HepG2 (cell line): Measurements from ENCODE around the gene ZFP36L2. TPM values are rescaled to one million over a fixed set of nuclear protein-coding genes. Genes with fewer than 3 reads are reported as not detected.
A peak's percentile ranks its signal among the peaks of the same experiment; 100 is the strongest.

Experiments
- AHR ChIP-seq: IDR thresholded peaks from 2 replicates; pipeline ENCODE4 v1.6.1; 2018; ENCODE audit warnings: missing genetic modification reagents, missing compliant biosample characterization
- EED ChIP-seq: sonication (generic); formaldehyde crosslinking; IDR thresholded peaks from 2 replicates; pipeline ENCODE4 v1.5.0; 2020; ENCODE audit warnings: mild to moderate bottlenecking, missing genetic modification reagents
- EP300 ChIP-seq, 3 experiments: sonication (generic) in 1 of 3; formaldehyde crosslinking in 1 of 3; IDR thresholded peaks; 2 replicates each; pipeline versions ENCODE4 v1.5.1 to v1.6.1; 2011 to 2020; ENCODE audit warnings: low read depth in 2 of 3, low read length in 2 of 3, borderline replicate concordance in 1 of 3, improper control_type of control experiment in 1 of 3, mild to moderate bottlenecking in 1 of 3, missing genetic modification reagents in 1 of 3, moderate library complexity in 1 of 3
- HMGXB4 ChIP-seq, 2 experiments: sonication (generic) in 1 of 2; formaldehyde crosslinking in 1 of 2; IDR thresholded peaks; 2 replicates each; pipeline versions ENCODE4 v1.4.0 to v1.6.1; 2018 to 2020; ENCODE audit warnings: missing genetic modification reagents in 2 of 2, borderline replicate concordance in 1 of 2, low read depth in 1 of 2, mild to moderate bottlenecking in 1 of 2, missing biosample characterization in 1 of 2
- NCOA5 ChIP-seq: sonication (generic); formaldehyde crosslinking; IDR thresholded peaks from 2 replicates; pipeline ENCODE4 v1.4.0; 2020; ENCODE audit warnings: missing genetic modification reagents
- PATZ1 ChIP-seq: sonication (generic); formaldehyde crosslinking; IDR thresholded peaks from 2 replicates; pipeline ENCODE4 v1.4.0; 2020; ENCODE audit warnings: missing genetic modification reagents
- POLR2A ChIP-seq, 2 experiments: IDR thresholded peaks; 2 replicates each; pipeline ENCODE4 v1.6.1; 2011; ENCODE audit warnings: low read depth in 2 of 2, low read length in 2 of 2, mild to moderate bottlenecking in 1 of 2, moderate library complexity in 1 of 2; ENCODE audit not compliant: insufficient read depth in 1 of 2
- POLR2G ChIP-seq: fragments of 200-400 bp; formaldehyde crosslinking; IDR thresholded peaks from 2 replicates; pipeline ENCODE4 v1.6.1; 2018; ENCODE audit warnings: mild to moderate bottlenecking, low read depth, low read length, moderate library complexity
- RBM22 ChIP-seq: fragments of 200-400 bp; formaldehyde crosslinking; optimal IDR thresholded peaks from 2 replicates; pipeline ENCODE3; 2017; ENCODE audit warnings: mild to moderate bottlenecking, low read length, moderate library complexity
- SATB2 ChIP-seq: sonication (generic); formaldehyde crosslinking; IDR thresholded peaks from 2 replicates; pipeline ENCODE4 v1.5.0; 2020; ENCODE audit warnings: missing genetic modification reagents
- SIN3A ChIP-seq: IDR thresholded peaks from 2 replicates; pipeline ENCODE4 v1.6.1; 2011; ENCODE audit warnings: low read depth, mild to moderate bottlenecking, control low read depth, low read length, borderline replicate concordance
- SIN3B ChIP-seq: fragments of 150-350 bp; IDR thresholded peaks from 2 replicates; pipeline ENCODE4 v1.6.1; 2014; ENCODE audit warnings: low read length
- SKI ChIP-seq: fragments of 450-650 bp; IDR thresholded peaks from one replicate; pipeline ENCODE4 v1.6.1; 2018; ENCODE audit warnings: mild to moderate bottlenecking; ENCODE audit not compliant: partially characterized antibody
- TBX3 ChIP-seq: fragments of 450-650 bp; IDR thresholded peaks from 2 replicates; pipeline ENCODE4 v1.6.1; 2017; ENCODE audit warnings: antibody characterized with exemption, mild to moderate bottlenecking, inconsistent platforms, borderline replicate concordance
- ZBTB37 ChIP-seq: sonication (generic); formaldehyde crosslinking; IDR thresholded peaks from 2 replicates; pipeline ENCODE4 v1.4.0; 2020; ENCODE audit warnings: mild to moderate bottlenecking, missing genetic modification reagents
- ZBTB38 ChIP-seq: sonication (generic); formaldehyde crosslinking; IDR thresholded peaks from 2 replicates; pipeline ENCODE4 v1.5.1; 2020; ENCODE audit warnings: mild to moderate bottlenecking, missing genetic modification reagents
- ZFX ChIP-seq: sonication (generic); formaldehyde crosslinking; IDR thresholded peaks from 2 replicates; pipeline ENCODE4 v1.4.0; 2020; ENCODE audit warnings: mild to moderate bottlenecking, low read depth, missing genetic modification reagents, moderate library complexity
- ZNF354B ChIP-seq: sonication (generic); formaldehyde crosslinking; IDR thresholded peaks from 2 replicates; pipeline ENCODE4 v1.8.0; 2022; ENCODE audit warnings: mild to moderate bottlenecking, missing genetic modification reagents
- ZNF83 ChIP-seq: sonication (generic); formaldehyde crosslinking; IDR thresholded peaks from 2 replicates; pipeline ENCODE4 v1.4.0; 2020; ENCODE audit warnings: missing genetic modification reagents, mild to moderate bottlenecking, borderline replicate concordance
- ZNF879 ChIP-seq: sonication (generic); formaldehyde crosslinking; IDR thresholded peaks from 2 replicates; pipeline ENCODE4 v1.8.1; 2023; ENCODE audit warnings: missing genetic modification reagents
- polyA plus RNA-seq, 8 experiments: library from polyadenylated mRNA; depleted of rRNA in 3 of 8; stranded (reverse) in 7 of 8; unstranded in 1 of 8; fragments of >200 nt; fragmentation: Illumina TruSeq in 4 of 8; extraction: Trizol in 4 of 8; gene quantifications; 2 replicates each; pipeline versions ENCODE4 v1.2.1 to v1.2.3, GENCODE V29; 2011 to 2016; ENCODE audit warnings: low read depth in 4 of 8, missing spikeins in 1 of 8, mixed read lengths in 1 of 8; ENCODE audit not compliant: insufficient read depth in 1 of 8
- total RNA-seq, 5 experiments: library from RNA; depleted of rRNA; stranded (reverse); fragments of >200 nt; fragmentation: Illumina TruSeq; extraction: Trizol; gene quantifications; 2 replicates each; pipeline ENCODE4 v1.2.3, GENCODE V29; 2016; ENCODE audit warnings: low read depth in 1 of 5
- TF ChIP-seq, protein P1 (sequence below): IDR thresholded peaks from 2 replicates; pipeline ENCODE4 v1.6.1; 2018; ENCODE audit warnings: missing genetic modification reagents, mild to moderate bottlenecking, missing compliant biosample characterization
- TF ChIP-seq, protein P2 (sequence below): sonication (generic); formaldehyde crosslinking; IDR thresholded peaks from 2 replicates; pipeline ENCODE4 v1.5.0; 2020; ENCODE audit warnings: mild to moderate bottlenecking, low read depth, missing genetic modification reagents, borderline replicate concordance

The ZFP36L2 gene
- total and polyA plus RNA-seq, 2 of the 13 experiments (the other 11 are each of a cell fraction or from before 2014, with no cell fraction given): 11.2 to 21.8 TPM

GRCh38 chr2:43221124-43221762 lies 5.2 kb downstream of the ZFP36L2 start (continued):
- TF ChIP-seq HMGXB4 (CRISPR knock-in tag; IDR thresholded peaks at IDR 0.05; ENCODE audit: borderline replicate concordance in 1 of 2, low read depth in 1 of 2): peak in 1 of 2 experiments; percentile 17; a peak in 1 of 4 replicates
- TF ChIP-seq ZNF879 (CRISPR knock-in tag): no peak; the same call in 1 of the 2 replicates
- 0 out of 2 replicates have a peak, but pooled peaks have one; percentile 39 for TF ChIP-seq NCOA5 (CRISPR knock-in tag)
- TF ChIP-seq SATB2 (CRISPR knock-in tag): 0 out of 2 replicates have a peak, but pooled peaks have one; percentile 53
- no peak for TF ChIP-seq ZBTB38
- TF ChIP-seq EP300 (IDR thresholded peaks at IDR 0.05; ENCODE audit: low read depth in 2 of 2, low read length in 2 of 2): no peak
- TF ChIP-seq EP300 (CRISPR knock-in tag; IDR thresholded peaks at IDR 0.05; ENCODE audit: borderline replicate concordance): no peak
- 0 out of 2 replicates have a peak, but pooled peaks have one; percentile 53 for TF ChIP-seq EED (CRISPR knock-in tag)
- peak; percentile 14 for TF ChIP-seq SKI
- TF ChIP-seq, protein P1, sequence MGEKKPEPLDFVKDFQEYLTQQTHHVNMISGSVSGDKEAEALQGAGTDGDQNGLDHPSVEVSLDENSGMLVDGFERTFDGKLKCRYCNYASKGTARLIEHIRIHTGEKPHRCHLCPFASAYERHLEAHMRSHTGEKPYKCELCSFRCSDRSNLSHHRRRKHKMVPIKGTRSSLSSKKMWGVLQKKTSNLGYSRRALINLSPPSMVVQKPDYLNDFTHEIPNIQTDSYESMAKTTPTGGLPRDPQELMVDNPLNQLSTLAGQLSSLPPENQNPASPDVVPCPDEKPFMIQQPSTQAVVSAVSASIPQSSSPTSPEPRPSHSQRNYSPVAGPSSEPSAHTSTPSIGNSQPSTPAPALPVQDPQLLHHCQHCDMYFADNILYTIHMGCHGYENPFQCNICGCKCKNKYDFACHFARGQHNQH (CRISPR knock-in tag): peak; percentile 35; the same call in 1 of the 2 replicates
- TF ChIP-seq PATZ1: peak; percentile 62
- TF ChIP-seq SIN3B: no peak
- TF ChIP-seq, protein P2, sequence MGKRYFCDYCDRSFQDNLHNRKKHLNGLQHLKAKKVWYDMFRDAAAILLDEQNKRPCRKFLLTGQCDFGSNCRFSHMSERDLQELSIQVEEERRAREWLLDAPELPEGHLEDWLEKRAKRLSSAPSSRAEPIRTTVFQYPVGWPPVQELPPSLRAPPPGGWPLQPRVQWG: no peak
- no peak for TF ChIP-seq TBX3
- peak; percentile 84 for TF ChIP-seq RBM22
- TF ChIP-seq ZNF354B (CRISPR knock-in tag): no peak
- 0 out of 2 replicates have a peak, but pooled peaks have one; percentile 21 for TF ChIP-seq ZBTB37 (CRISPR knock-in tag)
- TF ChIP-seq ZFX (CRISPR knock-in tag): peak; percentile 58
- TF ChIP-seq POLR2A (IDR thresholded peaks at IDR 0.05; ENCODE audit: insufficient read depth in 1 of 2, low read depth in 2 of 2, low read length in 2 of 2): no peak
- TF ChIP-seq ZNF83: no peak
- TF ChIP-seq POLR2G: peak; percentile 21
- peak; percentile 55; the same call in 1 of the 2 replicates for TF ChIP-seq SIN3A
- peak; percentile 50; the same call in 1 of the 2 replicates for TF ChIP-seq AHR (CRISPR knock-in tag)
